HepG2 (cell line): ENCODE data around the gene FBP1. TPM values are rescaled to one million over a fixed set of nuclear protein-coding genes. Genes with fewer than 3 reads are reported as not detected.

ENCODE experiments used
- AGO1 ChIP-seq: fragments of 200-400 bp; formaldehyde crosslinking; IDR thresholded peaks from 2 replicates; pipeline ENCODE4 v1.6.1; 2017; ENCODE audit warnings: mild to moderate bottlenecking, low read depth, low read length, moderate library complexity; ENCODE audit not compliant: poor library complexity, severe bottlenecking
- AGO2 ChIP-seq: fragments of 200-400 bp; formaldehyde crosslinking; optimal IDR thresholded peaks from 2 replicates; pipeline ENCODE3; 2017; ENCODE audit warnings: mild to moderate bottlenecking, low read depth, low read length, moderate library complexity
- ATF5 ChIP-seq: sonication (generic); formaldehyde crosslinking; IDR thresholded peaks from 2 replicates; pipeline ENCODE4 v1.4.0; 2020; ENCODE audit warnings: mild to moderate bottlenecking, low read depth, missing genetic modification reagents
- EED ChIP-seq: sonication (generic); formaldehyde crosslinking; IDR thresholded peaks from 2 replicates; pipeline ENCODE4 v1.5.0; 2020; ENCODE audit warnings: mild to moderate bottlenecking, missing genetic modification reagents
- EHMT2 ChIP-seq: fragments of 200-600 bp; sonication (generic); IDR thresholded peaks from 2 replicates; pipeline ENCODE4 v1.7.0; 2017; ENCODE audit warnings: antibody characterized with exemption, low read depth, low read length, borderline replicate concordance
- EZH2 ChIP-seq: conservative IDR thresholded peaks from 2 replicates; pipeline ENCODE4 v1.6.1; 2012; ENCODE audit warnings: mild to moderate bottlenecking, low read depth, low read length, moderate library complexity
- HNF1A ChIP-seq, 2 experiments: sonication (generic) in 1 of 2; formaldehyde crosslinking in 1 of 2; IDR thresholded peaks; 2 replicates each; pipeline versions ENCODE4 v1.4.0 to v1.6.1; 2016 to 2020; ENCODE audit warnings: borderline replicate concordance in 1 of 2, low read depth in 1 of 2, mild to moderate bottlenecking in 1 of 2, missing genetic modification reagents in 1 of 2
- JDP2 ChIP-seq: sonication (generic); formaldehyde crosslinking; IDR thresholded peaks from 2 replicates; pipeline ENCODE4 v1.8.1; 2022; ENCODE audit warnings: missing genetic modification reagents, borderline replicate concordance
- NR2F2 ChIP-seq: IDR thresholded peaks from 2 replicates; pipeline ENCODE4 v1.6.1; 2012; ENCODE audit warnings: low read depth, inconsistent platforms, borderline replicate concordance
- TOE1 ChIP-seq: sonication (generic); formaldehyde crosslinking; IDR thresholded peaks from 2 replicates; pipeline ENCODE4 v1.4.0; 2020; ENCODE audit warnings: mild to moderate bottlenecking, missing genetic modification reagents
- ZNF124 ChIP-seq: sonication (generic); formaldehyde crosslinking; IDR thresholded peaks from 2 replicates; pipeline ENCODE4 v1.4.0; 2020; ENCODE audit warnings: missing genetic modification reagents
- ZNF225 ChIP-seq: sonication (generic); formaldehyde crosslinking; IDR thresholded peaks from 2 replicates; pipeline ENCODE4 v1.4.0; 2020; ENCODE audit warnings: mild to moderate bottlenecking, missing genetic modification reagents
- ZNF343 ChIP-seq: sonication (generic); formaldehyde crosslinking; IDR thresholded peaks from 2 replicates; pipeline ENCODE4 v1.4.0; 2020; ENCODE audit warnings: mild to moderate bottlenecking, missing genetic modification reagents
- ZNF644 ChIP-seq: IDR thresholded peaks from 2 replicates; pipeline ENCODE4 v1.6.1; 2016; ENCODE audit warnings: low read depth
- ZNF775 ChIP-seq: sonication (generic); formaldehyde crosslinking; IDR thresholded peaks from 2 replicates; pipeline ENCODE4 v1.4.0; 2020; ENCODE audit warnings: missing genetic modification reagents, mild to moderate bottlenecking, moderate library complexity, borderline replicate concordance
- polyA plus RNA-seq, 8 experiments: library from polyadenylated mRNA; depleted of rRNA in 3 of 8; stranded (reverse) in 7 of 8; unstranded in 1 of 8; fragments of >200 nt; fragmentation: Illumina TruSeq in 4 of 8; extraction: Trizol in 4 of 8; gene quantifications; 2 replicates each; pipeline versions ENCODE4 v1.2.1 to v1.2.3, GENCODE V29; 2011 to 2016; ENCODE audit warnings: low read depth in 4 of 8, missing spikeins in 1 of 8, mixed read lengths in 1 of 8; ENCODE audit not compliant: insufficient read depth in 1 of 8
- total RNA-seq, 5 experiments: library from RNA; depleted of rRNA; stranded (reverse); fragments of >200 nt; fragmentation: Illumina TruSeq; extraction: Trizol; gene quantifications; 2 replicates each; pipeline ENCODE4 v1.2.3, GENCODE V29; 2016; ENCODE audit warnings: low read depth in 1 of 5
- TF ChIP-seq, protein P1 (sequence below): sonication (generic); formaldehyde crosslinking; IDR thresholded peaks from 2 replicates; pipeline ENCODE4 v1.8.0; 2022; ENCODE audit warnings: missing genetic modification reagents, mild to moderate bottlenecking, inconsistent platforms, borderline replicate concordance
- TF ChIP-seq, protein P2 (sequence below): sonication (generic); formaldehyde crosslinking; IDR thresholded peaks from 2 replicates; pipeline ENCODE4 v1.5.0; 2020; ENCODE audit warnings: mild to moderate bottlenecking, missing genetic modification reagents, borderline replicate concordance

The FBP1 gene
- total and polyA plus RNA-seq, 2 of the 13 experiments (the other 11 are each of a cell fraction or from before 2014, with no cell fraction given) = 0.29 to 0.53 TPM

GRCh38 chr9:94554439-94555331 lies 84.6 kb downstream of the FBP1 start, which contains the start of gene PCAT7 (continued):
- TF ChIP-seq ZNF124 (CRISPR knock-in tag) = 0 out of 2 replicates have a peak, but pooled peaks have one; percentile 22
- TF ChIP-seq AGO2 = no peak
- TF ChIP-seq, protein P1, sequence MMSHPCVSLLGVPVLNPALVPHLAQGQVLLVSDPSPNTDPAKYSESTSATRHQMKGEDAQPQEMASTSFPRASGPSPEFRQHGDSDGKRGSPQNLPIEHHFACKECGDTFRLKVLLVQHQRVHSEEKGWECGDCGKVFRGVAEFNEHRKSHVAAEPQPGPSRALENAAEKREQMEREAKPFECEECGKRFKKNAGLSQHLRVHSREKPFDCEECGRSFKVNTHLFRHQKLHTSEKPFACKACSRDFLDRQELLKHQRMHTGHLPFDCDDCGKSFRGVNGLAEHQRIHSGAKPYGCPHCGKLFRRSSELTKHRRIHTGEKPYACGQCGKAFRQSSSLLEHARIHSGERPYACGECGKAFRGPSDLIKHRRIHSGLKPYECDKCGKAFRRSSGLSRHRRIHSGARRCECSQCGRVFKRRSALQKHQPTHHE (CRISPR knock-in tag) = peak; percentile 43; the same call in 1 of the 2 replicates
- no peak for TF ChIP-seq HNF1A (IDR thresholded peaks at IDR 0.05; ENCODE audit: low read depth)
- TF ChIP-seq HNF1A (CRISPR knock-in tag; IDR thresholded peaks at IDR 0.05; ENCODE audit: borderline replicate concordance) = peak; percentile 70; the same call in 1 of the 2 replicates
- TF ChIP-seq JDP2 (CRISPR knock-in tag) = no peak
- no peak for TF ChIP-seq EZH2
- peak; percentile 78; the same call in 1 of the 2 replicates for TF ChIP-seq ZNF343 (CRISPR knock-in tag)
- no peak for TF ChIP-seq EED
- TF ChIP-seq ZNF775 = no peak
- TF ChIP-seq ATF5 (CRISPR knock-in tag) = 0 out of 2 replicates have a peak, but pooled peaks have one; percentile 59
- no peak for TF ChIP-seq NR2F2
- TF ChIP-seq EHMT2 = no peak
- TF ChIP-seq AGO1 = no peak
- TF ChIP-seq, protein P2, sequence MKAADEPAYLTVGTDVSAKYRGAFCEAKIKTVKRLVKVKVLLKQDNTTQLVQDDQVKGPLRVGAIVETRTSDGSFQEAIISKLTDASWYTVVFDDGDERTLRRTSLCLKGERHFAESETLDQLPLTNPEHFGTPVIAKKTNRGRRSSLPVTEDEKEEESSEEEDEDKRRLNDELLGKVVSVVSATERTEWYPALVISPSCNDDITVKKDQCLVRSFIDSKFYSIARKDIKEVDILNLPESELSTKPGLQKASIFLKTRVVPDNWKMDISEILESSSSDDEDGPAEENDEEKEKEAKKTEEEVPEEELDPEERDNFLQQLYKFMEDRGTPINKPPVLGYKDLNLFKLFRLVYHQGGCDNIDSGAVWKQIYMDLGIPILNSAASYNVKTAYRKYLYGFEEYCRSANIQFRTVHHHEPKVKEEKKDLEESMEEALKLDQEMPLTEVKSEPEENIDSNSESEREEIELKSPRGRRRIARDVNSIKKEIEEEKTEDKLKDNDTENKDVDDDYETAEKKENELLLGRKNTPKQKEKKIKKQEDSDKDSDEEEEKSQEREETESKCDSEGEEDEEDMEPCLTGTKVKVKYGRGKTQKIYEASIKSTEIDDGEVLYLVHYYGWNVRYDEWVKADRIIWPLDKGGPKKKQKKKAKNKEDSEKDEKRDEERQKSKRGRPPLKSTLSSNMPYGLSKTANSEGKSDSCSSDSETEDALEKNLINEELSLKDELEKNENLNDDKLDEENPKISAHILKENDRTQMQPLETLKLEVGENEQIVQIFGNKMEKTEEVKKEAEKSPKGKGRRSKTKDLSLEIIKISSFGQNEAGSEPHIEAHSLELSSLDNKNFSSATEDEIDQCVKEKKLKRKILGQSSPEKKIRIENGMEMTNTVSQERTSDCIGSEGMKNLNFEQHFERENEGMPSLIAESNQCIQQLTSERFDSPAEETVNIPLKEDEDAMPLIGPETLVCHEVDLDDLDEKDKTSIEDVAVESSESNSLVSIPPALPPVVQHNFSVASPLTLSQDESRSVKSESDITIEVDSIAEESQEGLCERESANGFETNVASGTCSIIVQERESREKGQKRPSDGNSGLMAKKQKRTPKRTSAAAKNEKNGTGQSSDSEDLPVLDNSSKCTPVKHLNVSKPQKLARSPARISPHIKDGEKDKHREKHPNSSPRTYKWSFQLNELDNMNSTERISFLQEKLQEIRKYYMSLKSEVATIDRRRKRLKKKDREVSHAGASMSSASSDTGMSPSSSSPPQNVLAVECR (CRISPR knock-in tag) = peak; percentile 76; the same call in 1 of the 2 replicates
- no peak for TF ChIP-seq ZNF644 (CRISPR knock-in tag)
- no peak for TF ChIP-seq ZNF225 (CRISPR knock-in tag)
- TF ChIP-seq TOE1 (CRISPR knock-in tag) = no peak
